Measurements from ENCODE around the gene TMF1. TPM values are rescaled to one million over a fixed set of nuclear protein-coding genes. Genes with fewer than 3 reads are reported as not detected.

The TMF1 gene
- total and polyA plus RNA-seq, 12 donors = 6.9 to 41.9 (median 27.3) TPM

DNA sequence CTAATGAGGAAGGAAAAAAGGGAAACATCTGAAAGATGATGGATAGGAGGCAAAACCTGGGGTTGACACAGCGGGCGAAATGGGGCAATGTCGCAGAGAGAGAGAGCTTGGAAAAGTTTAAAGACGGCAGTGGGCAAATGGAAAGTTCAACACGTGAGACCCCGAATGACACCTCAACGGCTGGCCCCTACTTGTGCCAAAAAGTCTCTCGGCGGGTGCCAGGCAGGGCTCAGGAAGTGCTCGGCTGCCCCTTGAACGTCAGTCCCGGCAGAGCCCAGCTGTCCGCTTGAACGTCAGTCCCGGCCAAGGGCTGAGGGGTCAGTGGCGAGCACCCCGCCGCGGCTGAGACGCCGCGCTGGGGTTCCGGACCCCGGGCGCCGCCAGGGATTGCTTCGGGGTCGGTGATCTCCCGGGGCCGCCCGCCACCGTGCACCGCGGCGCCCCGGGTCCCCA lies 39.3 kb downstream of the TMF1 start:
- no peaks in the 10 kb centered on the region for H3K27me3 ChIP-seq
- intact Hi-C loops (cut with DNase I) = no loop called here
- no peaks in the 10 kb centered on the region for H3K9me3 ChIP-seq (replicated peaks in 1 of 3)
- peak overlapping the region in 3 of 4 donors; percentile 63 to 92 (median 73) for H3K4me3 ChIP-seq
- H3K4me1 ChIP-seq (replicated peaks in 1 of 2) = peaks cover 5 to 16% of the 10 kb centered on the region in 2 donors
- whole genome bisulfite sequencing, 4 donors = 1 to 10% (median 5%) methylated on average over 6 to 36 of the region's 36 CpGs
- H3K36me3 ChIP-seq (replicated peaks in 1 of 2) = peaks cover 0 to 20% of the 10 kb centered on the region in 2 donors
- peak overlapping the region; percentile 93 to 99 (median 98) for H3K27ac ChIP-seq
- DNase-seq = peak; percentile 51 to 80 (median 66)
- no peak for TF ChIP-seq POLR2A (IDR thresholded peaks at IDR 0.05)
- TF ChIP-seq, protein P1, sequence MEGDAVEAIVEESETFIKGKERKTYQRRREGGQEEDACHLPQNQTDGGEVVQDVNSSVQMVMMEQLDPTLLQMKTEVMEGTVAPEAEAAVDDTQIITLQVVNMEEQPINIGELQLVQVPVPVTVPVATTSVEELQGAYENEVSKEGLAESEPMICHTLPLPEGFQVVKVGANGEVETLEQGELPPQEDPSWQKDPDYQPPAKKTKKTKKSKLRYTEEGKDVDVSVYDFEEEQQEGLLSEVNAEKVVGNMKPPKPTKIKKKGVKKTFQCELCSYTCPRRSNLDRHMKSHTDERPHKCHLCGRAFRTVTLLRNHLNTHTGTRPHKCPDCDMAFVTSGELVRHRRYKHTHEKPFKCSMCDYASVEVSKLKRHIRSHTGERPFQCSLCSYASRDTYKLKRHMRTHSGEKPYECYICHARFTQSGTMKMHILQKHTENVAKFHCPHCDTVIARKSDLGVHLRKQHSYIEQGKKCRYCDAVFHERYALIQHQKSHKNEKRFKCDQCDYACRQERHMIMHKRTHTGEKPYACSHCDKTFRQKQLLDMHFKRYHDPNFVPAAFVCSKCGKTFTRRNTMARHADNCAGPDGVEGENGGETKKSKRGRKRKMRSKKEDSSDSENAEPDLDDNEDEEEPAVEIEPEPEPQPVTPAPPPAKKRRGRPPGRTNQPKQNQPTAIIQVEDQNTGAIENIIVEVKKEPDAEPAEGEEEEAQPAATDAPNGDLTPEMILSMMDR (IDR thresholded peaks at IDR 0.05) = peak in 1 of 6 experiments; percentile 34

DNA sequence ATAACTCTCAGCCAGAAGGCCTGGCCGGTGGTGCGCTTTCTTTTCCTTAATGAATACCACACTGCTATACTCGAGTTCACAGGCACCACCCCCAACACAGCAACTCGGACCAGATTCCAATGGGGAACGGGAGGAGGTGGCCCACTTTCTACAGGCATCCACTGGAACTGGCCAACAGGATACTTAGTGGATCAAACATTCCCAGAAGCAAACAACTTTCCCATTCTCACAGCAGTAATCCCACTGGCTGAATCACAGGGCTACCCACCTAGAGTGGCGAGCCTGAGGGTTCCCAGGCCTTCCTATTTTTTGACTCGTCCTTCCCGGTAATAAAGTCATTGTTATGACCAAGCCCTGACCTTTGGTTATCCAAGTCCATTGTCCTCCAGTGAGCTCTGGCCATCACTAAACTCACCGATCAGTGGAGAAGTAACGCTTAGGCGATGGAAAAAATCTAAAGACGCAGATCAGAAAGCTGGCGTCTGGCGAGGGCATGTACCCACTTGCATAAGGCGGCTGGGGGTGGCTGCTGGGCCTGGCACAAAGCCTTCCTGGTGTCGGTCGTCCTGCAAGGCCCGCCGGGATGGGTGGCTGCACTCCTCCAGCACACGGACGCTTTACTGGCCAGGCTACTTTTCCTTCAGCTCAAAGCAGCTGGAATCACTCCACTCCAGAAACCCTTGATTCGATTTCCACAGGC lies 39.9 kb downstream of the TMF1 start:
- intact Hi-C loops (cut with DNase I) = no loop called here
- 62 to 83% (median 72%) methylated on average over 18 to 22 of the region's 22 CpGs for WGBS, 4 donors
- TF ChIP-seq, protein P1 (IDR thresholded peaks at IDR 0.05) = no peak
- Histone ChIP-seq H3K9me3 (replicated peaks in 1 of 3) (no peaks in the 10 kb centered on the region), H3K4me3 (peak overlapping the region in 2 of 4 donors; percentile 73 to 92), H3K4me1 (replicated peaks in 1 of 2) (peaks cover 5 to 16% of the 10 kb centered on the region in 2 donors), H3K27ac (peak overlapping the region; percentile 93 to 99 (median 98)), H3K27me3 (no peaks in the 10 kb centered on the region), H3K36me3 (replicated peaks in 1 of 2) (peaks cover 0 to 24% of the 10 kb centered on the region in 2 donors)
- DNase-seq = peak; percentile 33 to 71 (median 45)

DNA sequence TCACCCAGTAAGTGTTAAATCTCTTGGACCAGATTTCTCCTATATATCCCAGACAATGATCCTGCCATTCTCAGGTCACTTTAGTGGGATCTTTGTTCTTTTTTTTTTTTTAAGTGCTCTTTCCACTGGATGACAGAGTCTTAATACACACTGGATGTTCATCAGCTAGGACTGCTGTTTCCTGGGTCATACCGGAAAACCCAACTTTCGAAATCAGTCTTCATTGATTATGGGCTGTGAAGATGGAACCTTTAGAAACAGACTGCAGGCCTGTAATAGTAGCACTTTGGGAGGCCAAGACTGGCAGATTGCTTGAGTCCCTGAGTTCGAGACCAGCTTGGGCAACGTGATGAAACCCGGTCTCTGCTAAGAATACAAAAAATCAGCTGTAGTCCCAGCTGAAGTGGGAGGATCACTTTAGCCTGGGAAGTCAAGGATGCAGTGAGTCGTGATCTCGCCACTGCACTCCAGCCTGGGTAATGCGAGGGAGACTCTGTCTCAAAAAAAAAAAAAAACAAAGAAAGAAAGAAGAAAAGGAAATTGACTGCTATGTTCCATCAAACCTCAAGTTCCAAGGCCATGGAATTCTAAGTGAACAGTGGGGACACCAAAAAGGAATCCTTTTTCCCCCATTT lies 40.9 kb downstream of the TMF1 start:
- no peak for DNase-seq
- Histone ChIP-seq H3K27me3 (no peaks in the 10 kb centered on the region), H3K27ac (no peak overlapping the region), H3K36me3 (replicated peaks in 1 of 2) (peaks cover 0 to 33% of the 10 kb centered on the region in 2 donors), H3K4me1 (replicated peaks in 1 of 2) (peaks cover 5 to 16% of the 10 kb centered on the region in 2 donors), H3K9me3 (replicated peaks in 1 of 3) (no peaks in the 10 kb centered on the region), H3K4me3 (no peak overlapping the region)
- TF ChIP-seq, protein P1 (IDR thresholded peaks at IDR 0.05) = no peak
- no peak for TF ChIP-seq POLR2A (IDR thresholded peaks at IDR 0.05)
- intact Hi-C loops (cut with DNase I) = no loop called here
- whole genome bisulfite sequencing, 4 donors = 91 to 96% (median 95%) methylated on average over 8 of the region's 8 CpGs

DNA sequence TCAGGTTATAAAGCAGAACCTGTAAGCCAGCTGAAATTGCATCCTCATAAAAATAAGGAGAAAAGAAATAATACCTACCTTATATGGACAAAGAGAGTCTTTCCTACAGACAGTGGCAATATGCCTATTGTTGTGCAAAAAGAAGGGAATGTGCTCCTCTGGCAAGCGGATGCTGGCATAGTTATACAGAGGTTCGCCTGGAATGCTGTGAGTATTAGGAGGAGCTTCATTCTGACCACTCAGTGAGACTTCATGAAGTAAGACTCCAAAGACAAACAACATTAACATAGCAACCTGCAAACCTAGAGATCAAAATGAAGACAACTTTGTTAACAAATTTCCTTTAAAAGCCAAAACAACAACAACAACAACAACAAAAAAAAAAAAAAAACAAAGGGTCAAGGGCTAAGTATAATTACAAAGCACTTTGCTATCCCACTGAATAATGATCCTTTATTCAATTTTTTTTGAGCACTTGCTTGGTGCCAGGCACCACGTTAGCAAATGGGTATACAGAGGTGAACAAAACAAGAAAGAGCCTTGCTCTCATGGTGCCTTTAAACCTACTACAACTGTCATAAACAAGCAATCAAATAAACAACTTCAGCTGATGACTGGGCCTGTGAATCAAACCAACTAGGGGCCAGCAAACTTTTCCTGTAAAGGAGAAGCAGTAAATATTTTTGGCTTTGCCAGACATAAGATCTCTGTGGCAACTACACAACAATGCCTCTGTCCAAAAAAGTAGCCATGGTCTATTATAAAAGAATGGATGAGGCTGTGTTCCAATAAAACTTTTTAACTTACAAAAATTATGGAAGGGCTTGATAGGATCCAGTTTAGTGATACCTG lies 42.3 kb downstream of the TMF1 start:
- Histone ChIP-seq H3K36me3 (replicated peaks in 1 of 2) (peaks cover 0 to 40% of the 10 kb centered on the region in 2 donors), H3K4me1 (replicated peaks in 1 of 2) (peaks cover 5 to 16% of the 10 kb centered on the region in 2 donors), H3K4me3 (no peak overlapping the region), H3K9me3 (replicated peaks in 1 of 3) (no peaks in the 10 kb centered on the region), H3K27ac (no peak overlapping the region), H3K27me3 (no peaks in the 10 kb centered on the region)
- no peak for TF ChIP-seq POLR2A (IDR thresholded peaks at IDR 0.05)
- intact Hi-C loops (cut with DNase I) = no loop called here
- WGBS, 4 donors = 68 to 85% (median 80%) methylated on average over 3 of the region's 3 CpGs
- no peak for DNase-seq

Measured in adrenal gland (tissue), 12 donors.